AG04450 (cell line): ENCODE results near the gene FLNC. TPM values are rescaled to one million over a fixed set of nuclear protein-coding genes. Genes with fewer than 3 reads are reported as not detected.

ENCODE experiments used
- CTCF ChIA-PET: fragments of 300-600, 350-600 bp; formaldehyde crosslinking; extraction: SDS; loops from one replicate; lab custom pipeline; 2022; ENCODE audit warnings: antibody characterized with exemption, inconsistent platforms; lab: Charles Lee
- POLR2A ChIA-PET: fragments of 350-600 bp; formaldehyde crosslinking; extraction: SDS; loops from one replicate; lab custom pipeline; 2021; ENCODE audit warnings: antibody characterized with exemption, inconsistent platforms; lab: Yijun Ruan, JAX
- DNase-seq: peaks from one replicate; pipeline ENCODE4 v3.0.0-alpha.2; 2011; ENCODE audit warnings: low read depth, low spot score
- H3K27ac ChIP-seq: one replicate; pipeline ENCODE4 v1.5.1; 2012; ENCODE audit warnings: low read depth, low read length, control low read depth
- H3K27me3 ChIP-seq: one replicate; pipeline ENCODE4 v1.6.0; 2012; ENCODE audit warnings: low read length; ENCODE audit not compliant: control insufficient read depth, insufficient read depth
- H3K4me3 ChIP-seq: 2 replicates; pipeline ENCODE4 v1.5.1; 2011; ENCODE audit warnings: mild to moderate bottlenecking, low read depth, low read length, control low read depth
- H3K9me3 ChIP-seq: 2 replicates; pipeline ENCODE4 v1.5.1; 2012; ENCODE audit warnings: low read length; ENCODE audit not compliant: control insufficient read depth, insufficient read depth
- polyA plus RNA-seq: library from polyadenylated mRNA; depleted of rRNA; stranded (reverse); fragments of >200 nt; gene quantifications from 2 replicates; pipeline ENCODE4 v1.2.3, GENCODE V29; 2011
- TF ChIP-seq, protein P1 (sequence below): IDR thresholded peaks from 2 replicates; pipeline ENCODE4 v1.5.1; 2011; ENCODE audit warnings: low read depth, low read length, control low read depth, inconsistent platforms

Gene FLNC
- polyA plus RNA-seq, 1 experiment: 25.8 TPM

GRCh38 chr7:128809363-128809762 is 20.8 kb upstream of the FLNC start:
- no peak for DNase-seq
- Histone ChIP-seq H3K27ac (no peak overlapping the region), H3K4me3 (no peak overlapping the region), H3K27me3 (no peaks in the 10 kb centered on the region), H3K9me3 (no peaks in the 10 kb centered on the region)
- POLR2A ChIA-PET: interaction anchor here (0.5 kb wide), 1 partner anchor 354 kb away, joined by 3 read pairs; no protein-coding TSS in a partner anchor
- CTCF ChIA-PET: no interaction called here
- TF ChIP-seq, protein P1, sequence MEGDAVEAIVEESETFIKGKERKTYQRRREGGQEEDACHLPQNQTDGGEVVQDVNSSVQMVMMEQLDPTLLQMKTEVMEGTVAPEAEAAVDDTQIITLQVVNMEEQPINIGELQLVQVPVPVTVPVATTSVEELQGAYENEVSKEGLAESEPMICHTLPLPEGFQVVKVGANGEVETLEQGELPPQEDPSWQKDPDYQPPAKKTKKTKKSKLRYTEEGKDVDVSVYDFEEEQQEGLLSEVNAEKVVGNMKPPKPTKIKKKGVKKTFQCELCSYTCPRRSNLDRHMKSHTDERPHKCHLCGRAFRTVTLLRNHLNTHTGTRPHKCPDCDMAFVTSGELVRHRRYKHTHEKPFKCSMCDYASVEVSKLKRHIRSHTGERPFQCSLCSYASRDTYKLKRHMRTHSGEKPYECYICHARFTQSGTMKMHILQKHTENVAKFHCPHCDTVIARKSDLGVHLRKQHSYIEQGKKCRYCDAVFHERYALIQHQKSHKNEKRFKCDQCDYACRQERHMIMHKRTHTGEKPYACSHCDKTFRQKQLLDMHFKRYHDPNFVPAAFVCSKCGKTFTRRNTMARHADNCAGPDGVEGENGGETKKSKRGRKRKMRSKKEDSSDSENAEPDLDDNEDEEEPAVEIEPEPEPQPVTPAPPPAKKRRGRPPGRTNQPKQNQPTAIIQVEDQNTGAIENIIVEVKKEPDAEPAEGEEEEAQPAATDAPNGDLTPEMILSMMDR: no peak

- DNase-seq: no peak
- POLR2A ChIA-PET: no interaction called here
- CTCF ChIA-PET: no interaction called here
Observed at GRCh38 chr7:128810473-128810872, 19.7 kb upstream of the FLNC start.

DNA sequence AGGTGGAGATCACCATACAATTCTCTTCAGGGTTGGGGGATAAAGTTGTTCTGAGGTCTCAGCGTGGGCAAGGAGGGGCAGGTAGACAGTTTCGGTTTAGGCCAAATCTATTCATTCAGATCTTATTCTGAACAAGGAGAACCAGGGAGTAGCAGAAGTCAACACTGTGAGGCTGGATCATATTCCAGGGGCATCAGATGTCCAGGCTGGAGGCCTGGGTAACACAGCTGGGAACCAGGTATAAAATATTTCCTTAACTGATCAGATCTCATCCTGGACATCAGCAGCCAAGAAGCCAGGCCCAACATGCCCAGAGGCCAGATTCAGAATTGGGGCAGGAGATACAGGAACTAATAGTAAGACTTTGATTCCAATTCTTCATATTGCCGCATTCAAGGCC is 19.2 kb upstream of the FLNC start:
- H3K4me3 ChIP-seq: no peak overlapping the region
- CTCF ChIA-PET: no interaction called here
- no peaks in the 10 kb centered on the region; the same call in 1 of the 2 replicates for H3K9me3 ChIP-seq
- POLR2A ChIA-PET: no interaction called here
- no peak for DNase-seq
- no peaks in the 10 kb centered on the region for H3K27me3 ChIP-seq
- TF ChIP-seq, protein P1: no peak
- no peak overlapping the region for H3K27ac ChIP-seq

More at GRCh38 chr7:128810473-128810872, 19.7 kb upstream of the FLNC start:
- no peak overlapping the region for H3K4me3 ChIP-seq
- H3K27ac ChIP-seq: no peak overlapping the region
- H3K9me3 ChIP-seq: no peaks in the 10 kb centered on the region; the same call in 1 of the 2 replicates
- TF ChIP-seq, protein P1: no peak
- no peaks in the 10 kb centered on the region for H3K27me3 ChIP-seq

DNA sequence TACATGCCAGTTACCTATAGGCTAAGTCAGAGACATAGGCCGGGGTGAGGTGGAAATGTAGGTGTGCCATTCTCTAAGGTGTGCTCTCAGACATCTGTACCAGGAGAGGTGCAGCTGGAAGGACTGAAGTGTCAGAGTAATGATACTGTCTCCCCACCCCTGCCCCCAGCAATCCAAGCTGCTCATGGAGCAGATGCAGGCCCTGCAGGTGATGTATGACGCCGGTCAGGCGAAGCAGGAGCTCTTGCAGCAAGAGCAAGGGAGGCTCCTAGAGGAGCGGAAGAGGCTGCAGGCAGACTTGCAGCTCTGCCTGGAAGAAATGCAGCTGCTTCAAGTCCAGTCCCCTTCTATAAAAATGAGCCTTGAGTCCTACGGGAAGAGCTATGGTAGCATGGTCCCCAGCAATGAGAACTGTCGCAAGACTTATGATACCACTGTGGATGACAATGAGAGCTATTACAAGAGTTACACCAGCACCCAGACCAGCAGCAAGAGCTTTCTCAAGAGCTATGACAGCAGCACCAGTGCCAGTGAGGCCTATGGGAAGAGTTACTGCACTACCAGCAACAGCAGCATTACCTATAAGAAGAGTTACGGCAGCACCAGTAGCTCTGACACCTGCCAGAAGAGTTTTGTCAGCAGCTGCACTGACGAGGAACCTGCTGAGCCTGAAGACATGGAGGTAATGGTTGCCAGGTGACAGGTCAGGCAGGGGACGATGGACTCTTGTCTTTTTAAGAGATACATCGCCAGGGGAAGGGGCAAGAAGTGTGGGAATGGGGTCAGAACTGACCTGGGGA is 18.4 kb upstream of the FLNC start:
- CTCF ChIA-PET: no interaction called here

More for the DNA sequence above, 18.4 kb upstream of the FLNC start:
- Histone ChIP-seq H3K9me3 (no peaks in the 10 kb centered on the region; the same call in 1 of the 2 replicates), H3K27ac (no peak overlapping the region), H3K27me3 (no peaks in the 10 kb centered on the region), H3K4me3 (no peak overlapping the region)
- DNase-seq: no peak
- TF ChIP-seq, protein P1: no peak
- POLR2A ChIA-PET: no interaction called here
